Left lung (tissue), 10 donors: ENCODE results near the gene EVA1C. TPM values are rescaled to one million over a fixed set of nuclear protein-coding genes. Genes with fewer than 3 reads are reported as not detected.

Source experiments
- ATAC-seq: fragments of 200-7000 bp; cut with Tn5 transposase; one replicate; pipeline ENCODE4 v1.9.1; 2020; ENCODE audit warnings: moderate library complexity
- DNase-seq, 4 donors: peaks; one replicate each; pipeline ENCODE4 v3.0.0-alpha.2; 2013 to 2020
- H3K27ac ChIP-seq, 2 donors: fragments of 200-600 bp; sonication (generic) in 1 of 2; one replicate each; pipeline versions ENCODE4 v1.5.0 to v1.8.0; 2020 to 2021
- H3K27me3 ChIP-seq, 2 donors: fragments of 200-600 bp; sonication (generic) in 1 of 2; one replicate each; pipeline versions ENCODE4 v1.5.0 to v1.8.0; 2020 to 2021
- H3K36me3 ChIP-seq, 2 donors: fragments of 200-600 bp; sonication (generic) in 1 of 2; one replicate each; pipeline versions ENCODE4 v1.5.0 to v1.8.0; 2020 to 2021
- H3K4me1 ChIP-seq, 2 donors: fragments of 200-600 bp; one replicate each; pipeline ENCODE4 v1.8.0; 2021
- H3K4me3 ChIP-seq, 2 donors: fragments of 200-600 bp; sonication (generic) in 1 of 2; one replicate each; pipeline versions ENCODE4 v1.5.0 to v1.8.0; 2020 to 2021; ENCODE audit warnings: mild to moderate bottlenecking in 1 of 2
- H3K9me3 ChIP-seq, 2 donors: fragments of 200-600 bp; sonication (generic) in 1 of 2; one replicate each; pipeline versions ENCODE4 v1.5.0 to v1.8.0; 2020 to 2021
- CTCF ChIP-seq, 2 donors: fragments of 200-600 bp; sonication (generic) in 1 of 2; IDR thresholded peaks; one replicate each; pipeline versions ENCODE4 v1.5.0 to v1.8.0; 2021; ENCODE audit warnings: antibody characterized with exemption in 2 of 2
- intact Hi-C, 2 donors: fragments of 100-400 bp; cut with DNase I; formaldehyde crosslinking; loops; one replicate each; pipeline versions ENCODE4 v1.11.2 to v1.14.2; 2022
- polyA plus RNA-seq, 6 donors: library from polyadenylated mRNA; unstranded; fragments of 120-200 nt; gene quantifications; one replicate each; pipeline ENCODE4 v1.2.1, GENCODE V29; 2013; ENCODE audit not compliant: insufficient read length in 6 of 6
- total RNA-seq, 2 donors: library from RNA; stranded (reverse); fragmentation: NEBNext Ultra II Directional; extraction: Animal tissue kit (Norgen Biotek cat#: 25700); gene quantifications; one replicate each; pipeline ENCODE4 v1.2.1, GENCODE V29; 2021
- donor health status: DM: no; HTN: yes; CAD: no.
- donor health status: DM: no; HTN: no; CAD: no.

EVA1C gene
- total and polyA plus RNA-seq, 8 donors, result 2.9 to 29.8 (median 4.3) TPM

GRCh38 chr21:32532636-32533035 lies 120.1 kb downstream of the EVA1C start:
- Histone ChIP-seq H3K27me3 (no peaks in the 10 kb centered on the region), H3K36me3 (no peaks in the 10 kb centered on the region), H3K4me1 (no peaks in the 10 kb centered on the region), H3K27ac (no peak overlapping the region), H3K4me3 (no peak overlapping the region), H3K9me3 (no peaks in the 10 kb centered on the region)
- no peak for TF ChIP-seq CTCF (IDR thresholded peaks at IDR 0.05)
- ATAC-seq (no peak), DNase-seq (no peak)
- intact Hi-C loops, result no loop called here

- Histone ChIP-seq H3K9me3 (no peaks in the 10 kb centered on the region), H3K27ac (no peak overlapping the region), H3K4me1 (no peaks in the 10 kb centered on the region), H3K36me3 (no peaks in the 10 kb centered on the region), H3K27me3 (no peaks in the 10 kb centered on the region), H3K4me3 (no peak overlapping the region)
- no peak for ATAC-seq
- intact Hi-C loops, result no loop called here
- no peak for DNase-seq
- TF ChIP-seq CTCF (IDR thresholded peaks at IDR 0.05), result no peak
These were observed 120.5 kb downstream of the EVA1C start for GRCh38 chr21:32533053-32533452.

GRCh38 chr21:32533611-32534010 lies 121.1 kb downstream of the EVA1C start:
- Histone ChIP-seq H3K36me3 (no peaks in the 10 kb centered on the region), H3K9me3 (no peaks in the 10 kb centered on the region), H3K27ac (no peak overlapping the region), H3K4me3 (no peak overlapping the region), H3K27me3 (no peaks in the 10 kb centered on the region), H3K4me1 (no peaks in the 10 kb centered on the region)
- ATAC-seq (no peak), DNase-seq (no peak)
- intact Hi-C loops, result no loop called here
- no peak for TF ChIP-seq CTCF (IDR thresholded peaks at IDR 0.05)

- Histone ChIP-seq H3K9me3 (no peaks in the 10 kb centered on the region), H3K27ac (no peak overlapping the region), H3K4me3 (no peak overlapping the region), H3K4me1 (no peaks in the 10 kb centered on the region), H3K27me3 (no peaks in the 10 kb centered on the region), H3K36me3 (no peaks in the 10 kb centered on the region)
- DNase-seq (no peak), ATAC-seq (no peak)
- TF ChIP-seq CTCF (IDR thresholded peaks at IDR 0.05), result no peak
- intact Hi-C loops, result no loop called here
These were observed 121.6 kb downstream of the EVA1C start for GRCh38 chr21:32534113-32534512.

- H3K9me3 ChIP-seq, result no peaks in the 10 kb centered on the region
- no peak overlapping the region for H3K27ac ChIP-seq
- intact Hi-C loops, result no loop called here
- H3K4me1 ChIP-seq, result no peaks in the 10 kb centered on the region
- no peak overlapping the region for H3K4me3 ChIP-seq
- DNase-seq (no peak), ATAC-seq (no peak)
- H3K36me3 ChIP-seq, result no peaks in the 10 kb centered on the region
- no peak for TF ChIP-seq CTCF (IDR thresholded peaks at IDR 0.05)
- H3K27me3 ChIP-seq, result no peaks in the 10 kb centered on the region
These were observed 123.1 kb downstream of the EVA1C start for GRCh38 chr21:32535612-32536011.
